B cell (primary cell): ENCODE measurements around the gene CNIH1. TPM values are rescaled to one million over a fixed set of nuclear protein-coding genes. Genes with fewer than 3 reads are reported as not detected.

Experiments used
- ATAC-seq: fragments of 200-7000 bp; cut with Tn5 transposase; one replicate; pipeline ENCODE4 v1.10.0; 2021; ENCODE audit warnings: low read depth, mild to moderate bottlenecking, moderate number of reproducible peaks, moderate library complexity
- CTCF ChIA-PET: fragments of 350-600 bp; sonication (Branson Sonifier 250); formaldehyde crosslinking; loops from one replicate; lab custom pipeline; 2021; ENCODE audit warnings: antibody characterized with exemption, inconsistent platforms; lab: Charles Lee
- POLR2A ChIA-PET: fragments of 350-600 bp; sonication (Branson Sonifier 250); formaldehyde crosslinking; loops from one replicate; lab custom pipeline; 2021; ENCODE audit warnings: antibody characterized with exemption; lab: Charles Lee
- DNase-seq: peaks from one replicate; pipeline ENCODE4 v3.0.0; 2013
- H2AFZ ChIP-seq: 2 replicates; pipeline ENCODE4 v1.6.1; 2012; ENCODE audit warnings: mild to moderate bottlenecking, low read depth, low read length; ENCODE audit not compliant: insufficient read depth, poor library complexity, severe bottlenecking
- H3K27ac ChIP-seq, 2 donors: 1 replicate in 1 of 2; 2 replicates in 1 of 2; pipeline ENCODE4 v1.5.1; 2012 to 2013; ENCODE audit warnings: low read length in 2 of 2, mild to moderate bottlenecking in 2 of 2, moderate library complexity in 1 of 2
- H3K27me3 ChIP-seq, 4 experiments: fragments of 200-600 bp in 1 of 4; sonication (generic) in 1 of 4; replicated peaks in 1 of 4; 1 replicate in 2 of 4; 2 replicates in 2 of 4; pipeline versions ENCODE4 v1.6.1 to v1.7.0; 2013 to 2016; ENCODE audit warnings: low read length in 3 of 4, mild to moderate bottlenecking in 2 of 4, mixed read lengths in 1 of 4, moderate library complexity in 1 of 4; ENCODE audit not compliant: insufficient read depth in 4 of 4, control insufficient read depth in 3 of 4; ENCODE audit errors: control extremely low read depth in 1 of 4
- H3K36me3 ChIP-seq, 2 experiments: replicated peaks in 1 of 2; 1 replicate in 1 of 2; 2 replicates in 1 of 2; pipeline versions ENCODE4 v1.6.1 to v1.7.1; 2013; ENCODE audit warnings: low read length in 1 of 2; ENCODE audit not compliant: insufficient read depth in 2 of 2, control insufficient read depth in 1 of 2; ENCODE audit errors: control extremely low read depth in 1 of 2, extremely low read depth in 1 of 2
- H3K4me1 ChIP-seq, 2 donors: fragments of 200-600 bp in 1 of 2; sonication (generic) in 1 of 2; 1 replicate in 1 of 2; 2 replicates in 1 of 2; pipeline versions ENCODE4 v1.5.1 to v1.6.1; 2013 to 2017; ENCODE audit warnings: low read length in 2 of 2; ENCODE audit not compliant: control insufficient read depth in 2 of 2, insufficient read depth in 2 of 2
- H3K4me2 ChIP-seq: replicated peaks from 2 replicates; pipeline ENCODE3; 2012; ENCODE audit warnings: mild to moderate bottlenecking, low read depth, low read length; ENCODE audit not compliant: poor library complexity, severe bottlenecking
- H3K4me3 ChIP-seq, 5 experiments: fragments of 200-600 bp in 1 of 5; sonication (generic) in 1 of 5; 1 replicate in 3 of 5; 2 replicates in 2 of 5; pipeline versions ENCODE4 v1.5.1 to v1.7.0; 2011 to 2016; ENCODE audit warnings: low read length in 4 of 5, mild to moderate bottlenecking in 4 of 5, low read depth in 2 of 5, control low read depth in 1 of 5, moderate library complexity in 1 of 5; ENCODE audit not compliant: insufficient read depth in 1 of 5; ENCODE audit errors: control extremely low read depth in 1 of 5, extremely low read depth in 1 of 5
- H3K79me2 ChIP-seq: fragments of 200-600 bp; sonication (generic); one replicate; pipeline ENCODE4 v1.6.0; 2016; ENCODE audit warnings: low read length; ENCODE audit not compliant: control insufficient read depth, insufficient read depth
- H3K9ac ChIP-seq: fragments of 200-600 bp; sonication (generic); 2 replicates; pipeline ENCODE4 v1.6.1; 2017; ENCODE audit warnings: mild to moderate bottlenecking, low read length, moderate library complexity
- H3K9me3 ChIP-seq, 3 donors: one replicate each; pipeline versions ENCODE4 v1.6.1 to v1.7.1; 2013; ENCODE audit warnings: low read length in 2 of 3; ENCODE audit not compliant: control insufficient read depth in 2 of 3, insufficient read depth in 1 of 3; ENCODE audit errors: control extremely low read depth in 1 of 3
- H4K20me1 ChIP-seq: 2 replicates; pipeline ENCODE4 v1.6.0; 2012; ENCODE audit warnings: mild to moderate bottlenecking, low read length; ENCODE audit not compliant: insufficient read depth, control insufficient read depth, poor library complexity, severe bottlenecking
- H3K27ac Mint-ChIP-seq: one replicate; pipeline ENCODE4 v1.8.0; 2021; ENCODE audit warnings: mixed read lengths
- H3K27me3 Mint-ChIP-seq: one replicate; pipeline ENCODE4 v1.8.0; 2021; ENCODE audit warnings: mixed read lengths
- H3K4me1 Mint-ChIP-seq: one replicate; pipeline ENCODE4 v1.8.0; 2021; ENCODE audit warnings: mixed read lengths
- H3K4me3 Mint-ChIP-seq: one replicate; pipeline ENCODE4 v1.8.0; 2021; ENCODE audit warnings: mixed read lengths
- H3K9me3 Mint-ChIP-seq: one replicate; pipeline ENCODE4 v1.8.0; 2022; ENCODE audit warnings: mixed read lengths; ENCODE audit not compliant: insufficient read depth
- EZH2 ChIP-seq: IDR thresholded peaks from 2 replicates; pipeline ENCODE4 v1.6.1; 2012; ENCODE audit warnings: borderline replicate concordance, low read depth, mild to moderate bottlenecking, moderate library complexity, low read length; ENCODE audit not compliant: insufficient read depth, poor library complexity, severe bottlenecking
- WGBS: methylation state at CpG from one replicate; pipeline ENCODE4 v1.1.5; 2013; ENCODE audit warnings: missing lambda C conversion rate; ENCODE audit not compliant: insufficient coverage; 5-methylcytosine and 5-hydroxymethylcytosine counted together
- intact Hi-C: fragments of 100-400 bp; cut with micrococcal nuclease; formaldehyde crosslinking; loops from one replicate; pipeline ENCODE4 v1.10.0; 2022
- polyA plus RNA-seq: library from polyadenylated mRNA; depleted of rRNA; stranded (reverse); fragments of >200 nt; gene quantifications from 2 replicates; pipeline ENCODE4 v1.2.3, GENCODE V29; 2012
- total RNA-seq, 2 donors: library from RNA; stranded (reverse); fragments of 120-200 nt in 1 of 2; gene quantifications; 1 replicate in 1 of 2; 2 replicates in 1 of 2; pipeline versions ENCODE4 v1.2.3 to v1.2.4, GENCODE V29; 2013 to 2022
- TF ChIP-seq, protein P1 (sequence below): fragments of 200-600 bp; IDR thresholded peaks from one replicate; pipeline ENCODE4 v1.8.0; 2022; ENCODE audit warnings: antibody characterized with exemption, mild to moderate bottlenecking

The CNIH1 gene
- total and polyA plus RNA-seq, 2 donors (not counting 1 experiment from before 2014, with no cell fraction given): 42.8 to 66.4 TPM

DNA sequence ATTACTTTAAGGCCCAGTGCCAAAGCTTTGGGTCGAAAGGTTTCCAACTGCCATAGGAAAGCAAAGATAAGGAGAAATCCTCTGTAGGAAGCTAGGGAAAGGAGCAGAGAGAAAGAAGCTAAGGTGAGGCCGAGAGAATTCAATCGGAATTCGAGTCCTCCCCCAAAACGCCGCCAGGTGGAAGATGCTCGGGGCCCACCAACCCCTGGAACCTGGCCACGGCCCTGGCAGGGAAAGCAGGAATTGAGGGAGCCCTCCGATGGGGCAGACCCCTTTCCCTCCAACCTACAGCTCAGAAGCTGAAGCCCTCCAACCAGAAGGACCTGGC, 47.1 kb upstream of the CNIH1 start:
- Mint-ChIP-seq H3K4me3 (peak overlapping the region; percentile 97), H3K27ac (peak overlapping the region; percentile 93), H3K9me3 (no peaks in the 10 kb centered on the region), H3K4me1 (peaks cover 62% of the 10 kb centered on the region), H3K27me3 (no peaks in the 10 kb centered on the region)
- Histone ChIP-seq H3K27me3 (no peaks in the 10 kb centered on the region), H3K9me3 (no peaks in the 10 kb centered on the region), H3K9ac (peak overlapping the region; percentile 89), H3K36me3 (peaks cover 0 to under 1% of the 10 kb centered on the region in 2 experiments), H3K79me2 (peaks cover 81% of the 10 kb centered on the region), H3K27ac (peak overlapping the region; percentile 82 to 97), H3K4me3 (peak overlapping the region; percentile 67 to 97 (median 71)), H4K20me1 (no peaks in the 10 kb centered on the region), H3K4me2 (peak overlapping the region; percentile 89), H3K4me1 (peaks cover 41 to 56% of the 10 kb centered on the region in 2 donors), H2AFZ (peak overlapping the region; percentile 99)
- POLR2A ChIA-PET: interaction anchor here (1.2 kb wide), 1 partner anchor 21 kb away, joined by 4 read pairs; the partner anchor contains the start of gene CGRRF1
- 0% methylated on average over 9 of the region's 9 CpGs for WGBS
- CTCF ChIA-PET: interaction anchor here (0.6 to 4.5 kb wide), 10 partner anchors 20 to 393 kb away, joined by 3 to 38 read pairs (median 3); partner anchors contain the start of genes CGRRF1 and CNIH1
- DNase-seq (no peak), ATAC-seq (no peak)
- intact Hi-C loops: loop anchor here (1.0 to 5.0 kb wide), 3 partner anchors 79 to 1336 kb away; partner anchors contain the start of genes DDHD1 and SAMD4A
- no peak for TF ChIP-seq EZH2
- TF ChIP-seq, protein P1, sequence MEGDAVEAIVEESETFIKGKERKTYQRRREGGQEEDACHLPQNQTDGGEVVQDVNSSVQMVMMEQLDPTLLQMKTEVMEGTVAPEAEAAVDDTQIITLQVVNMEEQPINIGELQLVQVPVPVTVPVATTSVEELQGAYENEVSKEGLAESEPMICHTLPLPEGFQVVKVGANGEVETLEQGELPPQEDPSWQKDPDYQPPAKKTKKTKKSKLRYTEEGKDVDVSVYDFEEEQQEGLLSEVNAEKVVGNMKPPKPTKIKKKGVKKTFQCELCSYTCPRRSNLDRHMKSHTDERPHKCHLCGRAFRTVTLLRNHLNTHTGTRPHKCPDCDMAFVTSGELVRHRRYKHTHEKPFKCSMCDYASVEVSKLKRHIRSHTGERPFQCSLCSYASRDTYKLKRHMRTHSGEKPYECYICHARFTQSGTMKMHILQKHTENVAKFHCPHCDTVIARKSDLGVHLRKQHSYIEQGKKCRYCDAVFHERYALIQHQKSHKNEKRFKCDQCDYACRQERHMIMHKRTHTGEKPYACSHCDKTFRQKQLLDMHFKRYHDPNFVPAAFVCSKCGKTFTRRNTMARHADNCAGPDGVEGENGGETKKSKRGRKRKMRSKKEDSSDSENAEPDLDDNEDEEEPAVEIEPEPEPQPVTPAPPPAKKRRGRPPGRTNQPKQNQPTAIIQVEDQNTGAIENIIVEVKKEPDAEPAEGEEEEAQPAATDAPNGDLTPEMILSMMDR: peak; percentile 24

DNA sequence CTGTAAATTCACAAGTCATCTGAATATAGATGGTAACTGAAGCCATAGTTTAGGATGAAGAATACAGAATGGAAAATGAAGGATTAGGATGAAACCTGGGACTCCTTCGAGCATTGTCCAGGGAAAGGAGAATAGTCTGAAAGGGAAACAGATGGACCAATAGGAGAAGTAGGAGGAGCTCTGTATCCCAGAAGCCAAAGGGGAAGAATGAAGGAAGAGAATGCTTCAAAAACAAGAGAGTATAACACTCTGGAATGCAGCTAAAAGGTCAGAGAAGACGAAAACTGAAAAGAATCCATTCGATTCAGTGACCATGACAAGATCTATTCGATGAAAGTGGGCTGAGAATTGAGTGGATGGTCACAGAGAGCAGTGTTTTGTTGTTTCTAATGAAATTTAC, 46.6 kb upstream of the CNIH1 start:
- peak overlapping the region; percentile 93 for H3K27ac Mint-ChIP-seq
- DNase-seq (peak; percentile 13), ATAC-seq (no peak)
- Histone ChIP-seq H3K36me3 (peaks cover 0 to 5% of the 10 kb centered on the region in 2 experiments), H3K9me3 (no peaks in the 10 kb centered on the region), H3K4me3 (peak overlapping the region; percentile 67 to 97 (median 71)), H4K20me1 (no peaks in the 10 kb centered on the region), H3K9ac (peak overlapping the region; percentile 89), H3K4me2 (peak overlapping the region; percentile 89), H3K27me3 (no peaks in the 10 kb centered on the region), H3K79me2 (peaks cover 76% of the 10 kb centered on the region), H3K27ac (peak overlapping the region; percentile 82 to 97), H3K4me1 (peaks cover 47 to 61% of the 10 kb centered on the region in 2 donors), H2AFZ (no peak overlapping the region)
- intact Hi-C loops: loop anchor here (1.0 to 5.0 kb wide), 3 partner anchors 79 to 1335 kb away; partner anchors contain the start of genes DDHD1 and SAMD4A
- 68% methylated on average over 3 of the region's 4 CpGs for WGBS
- CTCF ChIA-PET: interaction anchor here (0.6 to 4.5 kb wide), 7 partner anchors 20 to 286 kb away, joined by 3 to 38 read pairs (median 3); partner anchors contain the start of genes CGRRF1 and CNIH1
- H3K27me3 Mint-ChIP-seq: no peaks in the 10 kb centered on the region
- no peak for TF ChIP-seq EZH2
- TF ChIP-seq, protein P1: no peak
- peak overlapping the region; percentile 97 for H3K4me3 Mint-ChIP-seq
- POLR2A ChIA-PET: no interaction called here
- peaks cover 68% of the 10 kb centered on the region for H3K4me1 Mint-ChIP-seq
- no peaks in the 10 kb centered on the region for H3K9me3 Mint-ChIP-seq
